Measurements from ENCODE around the gene PIGR.

PIGR gene

DNA sequence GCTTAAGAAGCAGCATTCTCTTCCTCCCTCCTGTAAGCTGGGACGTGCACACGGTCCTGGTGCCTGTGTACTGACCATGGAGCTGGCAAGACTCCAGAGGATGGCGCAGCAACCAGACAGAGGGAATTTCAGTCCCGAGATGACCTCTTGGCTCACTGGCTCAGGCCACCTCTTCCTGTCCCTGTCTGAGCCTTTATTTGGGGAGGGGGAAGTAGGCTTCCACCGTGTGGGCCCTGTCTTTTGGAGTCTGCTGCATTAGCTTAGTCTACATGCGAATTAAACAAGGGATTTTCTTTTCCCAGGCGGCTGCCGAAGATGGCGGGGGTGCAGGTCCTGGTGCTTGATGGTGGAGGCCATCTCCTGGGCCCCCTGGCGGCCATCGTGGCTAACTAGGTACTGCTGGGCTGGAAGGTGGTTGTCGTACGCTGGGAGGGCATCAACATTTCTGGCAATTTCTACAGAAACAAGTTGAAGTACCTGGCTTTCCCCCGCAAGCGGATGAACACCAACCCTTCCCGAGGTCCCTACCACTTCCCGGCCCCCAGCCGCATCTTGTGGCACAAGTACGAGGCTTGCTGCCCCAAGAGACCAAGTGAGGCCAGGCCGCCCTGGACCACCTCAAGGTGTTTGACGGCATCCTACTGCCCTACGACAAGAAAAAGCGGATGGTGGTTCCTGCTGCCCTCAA lies 38.8 kb downstream of the PIGR start:
- no peak for DNase-seq

DNA sequence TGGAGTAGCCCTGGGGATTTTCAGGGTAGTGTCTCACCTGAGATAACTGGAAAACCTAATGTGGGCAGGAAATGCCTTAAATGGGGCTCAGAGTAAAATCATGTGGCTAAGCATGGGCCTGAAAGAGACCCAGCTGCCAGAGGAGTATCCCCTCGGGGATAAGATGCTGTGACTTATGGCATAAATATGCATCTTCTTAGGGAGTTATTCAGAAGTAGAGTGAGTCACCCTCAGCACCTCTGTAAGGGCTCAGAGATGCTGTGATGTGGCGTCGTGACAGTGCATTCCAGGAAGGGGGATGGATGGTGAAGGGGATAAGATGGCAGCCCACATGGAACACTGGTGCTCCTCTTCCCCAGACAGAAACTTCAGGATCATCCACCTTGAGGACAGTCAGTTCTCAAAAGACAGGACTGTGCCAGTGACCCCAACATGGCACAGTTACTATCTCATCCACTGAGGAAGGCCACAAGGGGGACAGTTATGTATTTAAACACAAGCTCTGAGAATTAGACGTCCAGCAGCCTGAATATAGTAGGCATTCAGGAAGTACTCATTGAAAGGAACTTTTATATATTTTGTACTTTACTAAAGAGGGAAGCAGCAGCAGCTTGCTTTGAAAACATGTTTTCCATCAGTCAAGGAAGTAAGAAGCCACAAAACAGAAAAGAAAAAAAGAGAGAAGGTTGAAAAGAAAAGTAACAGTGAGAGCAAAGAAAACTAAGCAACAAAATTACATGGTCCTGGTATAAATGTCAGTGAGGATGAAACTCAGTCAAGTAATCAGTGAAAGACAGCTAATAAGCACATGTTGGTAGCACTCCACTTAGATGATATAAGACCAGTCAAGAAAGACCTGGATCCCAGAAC lies 40.7 kb downstream of the PIGR start:
- no peak for DNase-seq

- DNase-seq: no peak
Observed at GRCh38 chr1:206904423-206905142, 41.7 kb downstream of the PIGR start.

DNA sequence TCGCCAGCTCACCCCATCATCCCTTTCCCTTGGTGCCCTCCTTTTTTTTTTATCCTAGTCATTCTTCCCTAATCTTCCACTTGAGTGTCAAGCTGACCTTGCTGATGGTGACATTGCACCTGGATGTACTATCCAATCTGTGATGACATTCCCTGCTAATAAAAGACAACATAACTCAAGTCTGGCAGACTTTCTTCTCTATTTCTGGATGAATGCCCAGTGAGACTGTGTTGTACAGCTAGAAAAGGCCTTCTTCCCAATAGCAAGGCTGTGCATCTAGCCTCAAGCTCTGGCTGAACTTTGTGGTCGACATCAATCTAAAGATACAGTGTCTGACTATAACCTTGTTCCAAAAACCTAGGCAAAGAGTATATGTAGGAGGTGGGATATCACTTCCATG lies 42.6 kb downstream of the PIGR start:
- DNase-seq: no peak

GRCh38 chr1:206902702-206903101 lies 43.6 kb downstream of the PIGR start:
- no peak for DNase-seq

- no peak for DNase-seq
Observed at GRCh38 chr1:206901944-206902343, 44.3 kb downstream of the PIGR start.

GRCh38 chr1:206900149-206900548 lies 46.1 kb downstream of the PIGR start:
- no peak for DNase-seq

DNA sequence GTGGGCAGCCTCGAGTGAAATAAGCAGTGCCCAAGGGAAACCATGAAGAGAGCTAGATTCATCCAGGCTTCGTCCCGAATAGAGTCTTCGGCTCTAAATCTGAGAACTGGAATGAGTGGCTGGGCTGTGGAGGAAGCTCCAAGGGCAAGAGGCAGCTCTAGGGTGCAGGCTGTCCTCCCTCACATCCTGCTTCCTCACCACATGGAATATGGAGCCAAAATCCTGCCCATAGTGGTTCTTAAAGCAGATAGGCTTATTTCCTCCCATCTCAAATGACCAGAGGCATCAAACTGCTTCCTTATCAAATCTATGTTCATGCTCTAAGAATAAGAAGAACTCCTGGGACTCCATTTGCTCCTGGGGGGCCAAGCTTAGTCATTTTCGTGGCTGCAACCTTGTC lies 46.5 kb downstream of the PIGR start:
- DNase-seq: no peak

- no peak for DNase-seq
Observed at GRCh38 chr1:206898915-206899431, 47.3 kb downstream of the PIGR start.

- DNase-seq: no peak
Observed at GRCh38 chr1:206898089-206898914, 48.0 kb downstream of the PIGR start.

GRCh38 chr1:206897175-206897574 lies 49.1 kb downstream of the PIGR start, which contains the start of gene IL24:
Gene IL24 (plus strand): TSS chr1:206897443. CDS start chr1:206897833, 390 bp downstream.
- DNase-seq: no peak

GRCh38 chr1:206896261-206896660 lies 50.0 kb downstream of the PIGR start:
- DNase-seq: peak; percentile 87

- peak; percentile 88 for DNase-seq
Observed at GRCh38 chr1:206895837-206896242, 50.4 kb downstream of the PIGR start.

DNA sequence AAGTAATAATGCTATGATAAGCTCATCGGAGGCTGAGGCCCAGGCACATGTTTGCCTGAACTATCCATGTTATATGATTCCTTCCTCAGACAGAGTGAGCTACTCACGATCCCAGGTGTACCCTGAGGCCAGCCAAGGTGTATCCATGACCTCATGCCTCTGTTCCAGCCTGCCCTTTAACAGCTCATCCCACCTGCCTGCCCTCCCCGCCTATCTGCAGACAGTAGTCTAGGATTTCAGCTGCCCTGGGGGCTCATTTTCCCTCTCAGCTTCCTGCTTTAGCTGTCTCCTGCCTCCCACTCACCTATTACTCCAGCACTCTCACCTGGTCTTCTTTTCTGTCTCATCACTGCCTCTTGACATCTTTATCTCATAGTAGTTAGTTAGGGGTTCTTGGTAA lies 50.9 kb downstream of the PIGR start:
- peak; percentile 83 for DNase-seq

- no peak for DNase-seq
Observed at GRCh38 chr1:206893380-206893779, 52.9 kb downstream of the PIGR start.

GRCh38 chr1:206892351-206892984 lies 53.8 kb downstream of the PIGR start:
- DNase-seq: peak; percentile 32

DNA sequence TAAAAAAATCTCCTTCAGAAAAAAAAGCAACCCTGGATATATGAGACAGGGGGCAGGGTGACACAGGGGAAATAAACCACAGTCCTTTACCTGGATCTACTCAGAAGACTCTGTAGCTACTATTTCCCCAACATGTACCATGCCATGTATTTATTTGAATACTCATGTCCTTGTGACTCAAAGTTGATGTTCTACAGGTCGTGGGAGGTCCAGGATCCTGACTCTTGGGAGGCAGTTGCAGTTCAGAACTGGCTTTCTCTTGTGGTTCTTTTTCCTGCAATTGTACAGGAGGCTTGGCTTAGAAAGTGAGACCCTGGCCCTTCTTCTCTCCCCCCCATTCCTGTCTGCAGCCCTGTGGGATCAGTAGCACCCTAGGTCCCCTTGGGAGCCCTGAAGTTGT lies 54.9 kb downstream of the PIGR start:
- no peak for DNase-seq

DNA sequence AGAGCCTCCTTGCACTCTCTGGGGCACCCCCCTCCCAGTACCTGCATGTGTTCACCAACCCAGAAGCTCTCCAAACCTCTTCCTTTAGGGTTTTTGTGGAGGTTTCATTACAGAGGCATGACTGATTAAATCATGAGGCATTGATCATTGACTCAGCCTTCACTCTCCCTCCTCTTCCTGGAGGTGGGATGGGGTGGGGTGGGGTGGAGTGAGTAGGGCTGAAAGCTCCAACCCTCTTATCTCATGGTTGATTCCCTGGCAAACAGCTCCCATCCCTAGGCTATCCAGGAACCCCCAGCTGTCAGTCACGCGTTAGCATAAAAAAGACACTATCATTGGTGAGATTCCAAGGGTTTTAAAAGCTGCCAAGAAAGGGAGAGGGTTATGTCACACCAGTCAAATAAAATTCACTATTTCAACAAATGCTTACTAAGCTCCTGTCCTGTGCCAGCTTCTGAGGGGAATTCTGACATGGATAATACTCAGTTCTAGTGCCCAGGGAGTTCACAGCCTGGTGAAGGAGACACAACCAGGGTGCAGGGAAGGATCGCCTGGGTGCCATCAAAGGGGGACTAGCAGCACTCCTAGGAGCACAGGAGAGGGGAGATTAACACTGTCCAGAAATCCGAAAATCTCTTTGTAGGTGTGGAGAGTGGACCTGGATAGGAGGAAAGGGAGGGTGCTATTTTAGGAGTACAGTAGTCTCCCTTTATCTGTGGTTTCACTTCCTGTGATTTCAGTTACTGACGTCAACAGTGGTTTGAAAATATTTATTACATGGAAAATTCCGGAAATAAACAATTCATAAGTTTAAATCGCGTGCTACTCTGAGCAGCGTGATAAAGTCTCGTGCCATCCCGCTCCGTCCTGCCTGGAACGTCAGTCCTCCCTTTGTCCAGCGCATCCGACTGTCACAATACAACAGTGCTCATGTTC lies 55.9 kb downstream of the PIGR start:
- peak; percentile 5 for DNase-seq

GRCh38 chr1:206887701-206888100 lies 58.6 kb downstream of the PIGR start:
- DNase-seq: no peak

DNA sequence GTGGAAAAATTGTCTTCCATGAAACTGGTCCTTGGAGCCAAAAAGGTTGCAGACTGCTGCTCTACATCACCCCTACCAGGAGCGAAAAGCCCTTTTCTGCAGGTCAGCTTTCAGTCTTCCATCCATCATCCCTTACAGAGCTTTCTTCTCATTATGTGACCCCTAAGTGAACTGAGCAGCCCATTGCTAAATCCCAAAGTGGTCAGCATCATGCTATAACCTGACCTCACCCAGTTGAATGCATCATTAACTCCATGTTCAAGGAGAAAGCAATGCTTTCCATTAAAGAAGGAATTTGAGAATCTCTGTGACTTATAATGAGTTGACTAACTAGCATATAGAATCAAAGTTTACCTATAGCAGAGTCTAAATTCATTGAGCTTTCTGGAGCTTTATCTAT lies 59.4 kb downstream of the PIGR start:
- DNase-seq: no peak
